ENCODE data around the gene HMGB4.

The HMGB4 gene

DNA sequence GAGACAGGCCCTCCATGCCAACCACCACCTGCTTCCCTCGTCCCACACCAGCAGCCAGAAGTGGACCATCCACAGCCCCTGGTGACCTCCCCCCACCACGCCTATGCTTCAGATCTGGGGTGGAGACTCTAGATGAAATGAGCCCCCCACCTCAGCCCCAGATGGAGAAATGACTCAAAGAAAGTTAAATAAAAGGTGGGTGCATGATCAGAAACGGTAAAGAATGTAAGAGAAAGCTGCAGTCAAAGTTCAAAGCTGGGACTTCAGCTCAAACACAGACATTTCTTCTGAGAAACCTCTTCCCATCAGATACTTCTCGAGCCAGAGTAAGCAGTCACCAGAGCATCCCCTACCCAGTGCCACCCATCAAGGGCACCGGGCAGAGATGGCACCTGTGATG lies 43.1 kb upstream of the HMGB4 start:
- DNase-seq (ENCODE audit: low read depth) = no peak

DNA sequence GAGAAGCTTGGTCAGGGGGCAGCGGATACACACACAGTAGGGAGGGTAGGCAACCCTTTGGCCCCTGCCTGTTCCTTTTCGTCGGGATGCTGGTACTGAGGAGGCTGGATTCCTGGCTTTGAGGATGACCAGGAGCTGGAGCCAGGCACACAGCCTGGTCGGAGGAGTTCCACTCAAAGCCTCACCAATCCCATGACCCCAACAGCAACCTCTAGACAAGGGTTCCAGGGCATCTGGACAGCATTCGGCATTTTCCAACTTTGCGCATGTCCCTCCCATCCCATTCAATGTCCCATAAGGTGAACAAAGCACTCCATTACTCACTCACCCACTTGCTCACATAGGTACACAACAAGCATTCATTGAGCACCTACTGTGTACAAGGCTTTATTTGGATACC lies 42.6 kb upstream of the HMGB4 start:
- no peak overlapping the region for H3K4me3 ChIP-seq (ENCODE audit: control insufficient read depth, low read depth, low read length)
- no peak for DNase-seq (ENCODE audit: low read depth)
- TF ChIP-seq, protein P1, sequence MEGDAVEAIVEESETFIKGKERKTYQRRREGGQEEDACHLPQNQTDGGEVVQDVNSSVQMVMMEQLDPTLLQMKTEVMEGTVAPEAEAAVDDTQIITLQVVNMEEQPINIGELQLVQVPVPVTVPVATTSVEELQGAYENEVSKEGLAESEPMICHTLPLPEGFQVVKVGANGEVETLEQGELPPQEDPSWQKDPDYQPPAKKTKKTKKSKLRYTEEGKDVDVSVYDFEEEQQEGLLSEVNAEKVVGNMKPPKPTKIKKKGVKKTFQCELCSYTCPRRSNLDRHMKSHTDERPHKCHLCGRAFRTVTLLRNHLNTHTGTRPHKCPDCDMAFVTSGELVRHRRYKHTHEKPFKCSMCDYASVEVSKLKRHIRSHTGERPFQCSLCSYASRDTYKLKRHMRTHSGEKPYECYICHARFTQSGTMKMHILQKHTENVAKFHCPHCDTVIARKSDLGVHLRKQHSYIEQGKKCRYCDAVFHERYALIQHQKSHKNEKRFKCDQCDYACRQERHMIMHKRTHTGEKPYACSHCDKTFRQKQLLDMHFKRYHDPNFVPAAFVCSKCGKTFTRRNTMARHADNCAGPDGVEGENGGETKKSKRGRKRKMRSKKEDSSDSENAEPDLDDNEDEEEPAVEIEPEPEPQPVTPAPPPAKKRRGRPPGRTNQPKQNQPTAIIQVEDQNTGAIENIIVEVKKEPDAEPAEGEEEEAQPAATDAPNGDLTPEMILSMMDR (IDR thresholded peaks at IDR 0.05; ENCODE audit: control insufficient read depth, insufficient read depth, low read depth, low read length, missing control alignments) = no peak

More for the DNA sequence above, 43.1 kb upstream of the HMGB4 start:
- TF ChIP-seq, protein P1 (IDR thresholded peaks at IDR 0.05; ENCODE audit: control insufficient read depth, insufficient read depth, low read depth, low read length, missing control alignments) = no peak
- no peak overlapping the region for H3K4me3 ChIP-seq (ENCODE audit: control insufficient read depth, low read depth, low read length)

DNA sequence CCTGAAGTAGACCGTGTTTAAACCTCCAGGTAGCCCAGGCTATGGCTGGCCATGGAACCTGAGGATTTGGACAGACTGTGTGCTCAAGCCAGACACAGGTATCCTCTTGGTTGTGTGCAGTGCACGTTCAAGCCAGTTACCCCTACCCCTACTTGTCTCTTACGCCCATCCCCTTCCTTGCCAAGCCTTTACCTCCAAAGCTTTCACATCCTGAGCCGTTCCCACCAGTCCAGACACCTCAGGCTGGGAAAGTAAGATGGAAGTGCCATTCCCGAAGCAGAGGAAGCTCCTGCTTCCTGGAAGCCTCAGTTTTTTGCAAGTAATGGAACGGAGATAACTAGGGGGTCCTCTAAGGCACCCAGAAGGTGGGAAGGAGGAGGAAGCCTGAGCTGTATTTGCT lies 41.5 kb upstream of the HMGB4 start:
- TF ChIP-seq, protein P1 (IDR thresholded peaks at IDR 0.05; ENCODE audit: control insufficient read depth, insufficient read depth, low read depth, low read length, missing control alignments) = no peak
- no peak for DNase-seq (ENCODE audit: low read depth)
- no peak overlapping the region for H3K4me3 ChIP-seq (ENCODE audit: control insufficient read depth, low read depth, low read length)

DNA sequence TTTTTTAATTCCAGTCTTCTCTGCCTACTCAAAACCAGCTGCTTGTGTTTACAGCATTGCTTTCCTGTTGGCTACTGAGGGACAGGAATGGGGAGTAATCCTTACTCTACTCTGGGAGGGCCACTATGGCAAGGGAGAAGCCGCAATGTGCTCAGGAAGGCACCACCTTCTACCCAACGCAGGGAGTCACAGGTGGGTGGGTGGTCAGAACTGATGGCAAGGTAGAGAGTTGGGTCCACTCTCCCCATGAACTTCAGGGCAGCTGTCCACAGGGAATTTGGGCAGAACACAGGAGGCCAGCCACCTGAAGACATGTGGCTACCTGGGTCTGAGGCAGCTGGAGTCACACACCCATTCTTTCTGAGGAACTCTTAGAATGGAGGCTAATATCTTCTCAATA lies 40.5 kb upstream of the HMGB4 start:
- DNase-seq (ENCODE audit: low read depth) = no peak
- H3K4me3 ChIP-seq (ENCODE audit: control insufficient read depth, low read depth, low read length) = no peak overlapping the region
- TF ChIP-seq, protein P1 (IDR thresholded peaks at IDR 0.05; ENCODE audit: control insufficient read depth, insufficient read depth, low read depth, low read length, missing control alignments) = no peak

DNA sequence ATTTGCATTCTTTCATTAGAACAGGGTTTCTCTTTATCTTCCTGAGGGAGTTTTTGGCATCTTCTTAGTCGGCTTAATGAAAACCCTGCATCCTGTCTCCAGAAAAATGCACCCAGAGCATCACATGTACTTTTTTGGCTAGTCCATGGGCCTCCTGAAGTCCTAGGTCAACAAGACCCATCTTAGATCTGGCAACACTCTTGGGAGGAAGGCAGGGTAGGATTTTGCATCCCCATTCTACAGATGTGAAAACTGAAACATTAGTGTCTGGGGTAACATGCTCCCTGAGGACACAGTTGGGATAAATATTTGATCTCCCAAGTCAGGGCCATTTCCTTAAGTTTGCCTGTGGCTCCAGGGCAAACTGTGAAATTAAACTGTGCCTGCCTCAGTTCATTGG lies 40.0 kb upstream of the HMGB4 start:
- no peak overlapping the region for H3K4me3 ChIP-seq (ENCODE audit: control insufficient read depth, low read depth, low read length)
- TF ChIP-seq, protein P1 (IDR thresholded peaks at IDR 0.05; ENCODE audit: control insufficient read depth, insufficient read depth, low read depth, low read length, missing control alignments) = no peak

DNA sequence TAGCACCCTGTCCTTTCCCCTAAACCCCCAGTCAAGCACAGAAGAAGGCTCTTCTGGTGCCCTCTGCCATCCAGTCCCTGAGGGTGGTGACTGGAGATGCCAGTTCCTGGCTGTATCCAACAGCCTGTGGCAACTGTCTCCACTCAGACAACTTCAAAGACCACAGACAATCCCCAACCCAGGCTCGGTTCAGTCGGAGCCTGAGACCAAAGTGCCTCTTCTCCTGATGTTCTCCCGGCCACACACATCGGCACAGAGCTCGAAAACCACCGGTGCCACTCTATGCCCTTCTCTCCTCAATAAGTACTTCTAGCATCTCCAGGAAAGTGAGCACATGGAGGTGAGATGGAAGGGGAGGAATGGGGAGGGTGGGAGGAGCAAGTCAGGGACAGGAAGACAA lies 39.6 kb upstream of the HMGB4 start:
- no peak overlapping the region for H3K4me3 ChIP-seq (ENCODE audit: control insufficient read depth, low read depth, low read length)
- TF ChIP-seq, protein P1 (IDR thresholded peaks at IDR 0.05; ENCODE audit: control insufficient read depth, insufficient read depth, low read depth, low read length, missing control alignments) = no peak
- DNase-seq (ENCODE audit: low read depth) = no peak

More for the DNA sequence above, 40.0 kb upstream of the HMGB4 start:
- no peak for DNase-seq (ENCODE audit: low read depth)

DNA sequence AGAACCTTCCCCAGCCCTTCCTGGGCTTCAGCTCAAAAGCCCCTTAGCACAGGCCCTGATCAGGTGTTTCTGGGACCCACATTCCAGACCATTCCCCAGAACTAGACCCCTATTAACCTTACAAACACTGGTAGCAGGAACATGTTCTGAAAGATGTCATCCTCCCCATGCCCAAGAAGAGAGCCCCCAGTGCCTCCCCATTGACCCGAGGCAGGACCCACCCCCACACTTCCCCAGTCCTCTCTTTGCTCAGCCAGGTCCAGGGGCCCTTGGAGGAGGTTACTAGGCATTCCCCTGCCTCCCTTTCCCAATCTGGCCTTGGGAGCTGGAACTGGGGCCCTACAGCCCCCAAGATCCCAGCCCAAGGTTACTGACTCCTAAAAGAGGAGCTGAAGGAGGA lies 38.9 kb upstream of the HMGB4 start:
- no peak overlapping the region for H3K4me3 ChIP-seq (ENCODE audit: control insufficient read depth, low read depth, low read length)
- no peak for DNase-seq (ENCODE audit: low read depth)
- TF ChIP-seq, protein P1 (IDR thresholded peaks at IDR 0.05; ENCODE audit: control insufficient read depth, insufficient read depth, low read depth, low read length, missing control alignments) = no peak

All from AG09309 (cell line).